Neural cell (in vitro differentiated cells): ENCODE results near the gene ARPC1B.

Source experiments
- CTCF ChIP-seq: fragments of 450-650 bp; IDR thresholded peaks from 2 replicates; pipeline ENCODE4 v1.5.1; 2014; ENCODE audit warnings: antibody characterized with exemption, mild to moderate bottlenecking, moderate library complexity; ENCODE audit not compliant: poor library complexity, severe bottlenecking
- EZH2 ChIP-seq: fragments of 200-600, 300-800 bp; shearing (Covaris generic), sonication (generic); IDR thresholded peaks from 2 replicates; pipeline ENCODE4 v1.6.1; 2014; ENCODE audit warnings: antibody characterized with exemption, low read length, borderline replicate concordance, mild to moderate bottlenecking; ENCODE audit not compliant: insufficient read depth, poor library complexity, severe bottlenecking
- POLR2AphosphoS5 ChIP-seq: IDR thresholded peaks from 2 replicates; pipeline ENCODE4 v1.6.1; 2012
- RAD21 ChIP-seq: fragments of 450-650 bp; conservative IDR thresholded peaks from 2 replicates; pipeline ENCODE4 v1.6.1; 2014; ENCODE audit warnings: antibody characterized with exemption, mild to moderate bottlenecking, moderate library complexity

- TF ChIP-seq CTCF (no peak), POLR2AphosphoS5 (no peak), EZH2 (no peak), RAD21 (no peak)
These were observed 12.2 kb downstream of the ARPC1B start for GRCh38 chr7:99386584-99387238.
